SK-N-SH (cell line): ENCODE measurements around the gene GNG3. TPM values are rescaled to one million over a fixed set of nuclear protein-coding genes. Genes with fewer than 3 reads are reported as not detected.

Source experiments
- CTCF ChIA-PET: fragments of 300-600, 350-600 bp; formaldehyde crosslinking; extraction: SDS; loops from one replicate; lab custom pipeline; 2021; lab: Yijun Ruan, JAX
- POLR2A ChIA-PET: fragments of 350-600 bp; sonication (Branson Sonifier 250); formaldehyde crosslinking; extraction: SDS; loops from one replicate; lab custom pipeline; 2020; ENCODE audit warnings: antibody characterized with exemption, inconsistent platforms; lab: Yijun Ruan, JAX
- DNase-seq: peaks from one replicate; pipeline ENCODE4 v3.0.0; 2012
- H2AFZ ChIP-seq: fragments of 200-600 bp; sonication (generic); 2 replicates; pipeline ENCODE4 v1.8.1; 2016; ENCODE audit warnings: antibody characterized with exemption, mild to moderate bottlenecking, low read depth
- H3F3A ChIP-seq: fragments of 200-600 bp; sonication (generic); replicated peaks from 2 replicates; pipeline ENCODE3; 2016; ENCODE audit warnings: antibody characterized with exemption, mild to moderate bottlenecking; ENCODE audit not compliant: insufficient read depth
- H3K27ac ChIP-seq, 2 experiments: fragments of 200-500 bp in 1 of 2; fragments of 200-600 bp in 1 of 2; sonication (Bioruptor generic) in 1 of 2; sonication (generic), shearing (Covaris generic) in 1 of 2; 2 replicates each; pipeline versions ENCODE4 v1.5.1 to v1.6.1; 2014 to 2016; ENCODE audit warnings: low read depth in 2 of 2, inconsistent platforms in 1 of 2, low read length in 1 of 2, mild to moderate bottlenecking in 1 of 2, mixed read lengths in 1 of 2
- H3K27me3 ChIP-seq: fragments of 200-600 bp; sonication (generic), shearing (Covaris generic); 2 replicates; pipeline ENCODE4 v1.6.1; 2016; ENCODE audit warnings: mixed run types; ENCODE audit not compliant: insufficient read depth
- H3K36me3 ChIP-seq, 2 experiments: fragments of 200-500 bp in 1 of 2; fragments of 200-600 bp in 1 of 2; sonication (Bioruptor generic) in 1 of 2; sonication (generic) in 1 of 2; replicated peaks in 1 of 2; 2 replicates each; pipeline versions ENCODE3 to v1.5.1; 2014 to 2016; ENCODE audit warnings: low read length in 1 of 2, mild to moderate bottlenecking in 1 of 2; ENCODE audit not compliant: insufficient read depth in 2 of 2, control insufficient read depth in 1 of 2
- H3K4me1 ChIP-seq, 2 experiments: fragments of 200-500 bp in 1 of 2; fragments of 200-600 bp in 1 of 2; sonication (Bioruptor generic) in 1 of 2; sonication (generic), shearing (Covaris generic) in 1 of 2; 2 replicates each; pipeline versions ENCODE4 v1.5.1 to v1.6.1; 2014 to 2016; ENCODE audit warnings: low read depth in 1 of 2, low read length in 1 of 2, mixed run types in 1 of 2; ENCODE audit not compliant: insufficient read depth in 2 of 2, control insufficient read depth in 1 of 2
- H3K4me2 ChIP-seq: fragments of 200-600 bp; sonication (generic), shearing (Covaris generic); 2 replicates; pipeline ENCODE4 v1.6.1; 2017; ENCODE audit warnings: mixed run types
- H3K4me3 ChIP-seq, 2 experiments: fragments of 200-500 bp in 1 of 2; fragments of 200-600 bp in 1 of 2; sonication (Bioruptor generic) in 1 of 2; sonication (generic), shearing (Covaris generic) in 1 of 2; 2 replicates each; pipeline versions ENCODE4 v1.5.1 to v1.8.1; 2014 to 2016; ENCODE audit warnings: low read depth in 2 of 2, inconsistent platforms in 1 of 2, low read length in 1 of 2, mild to moderate bottlenecking in 1 of 2, mixed read lengths in 1 of 2, moderate library complexity in 1 of 2
- H3K79me2 ChIP-seq: fragments of 200-600 bp; sonication (generic); 2 replicates; pipeline ENCODE4 v1.8.1; 2017; ENCODE audit warnings: mild to moderate bottlenecking; ENCODE audit not compliant: insufficient read depth
- H3K9ac ChIP-seq: fragments of 200-600 bp; sonication (generic); 2 replicates; pipeline ENCODE4 v1.6.1; 2017; ENCODE audit warnings: mixed run types
- H3K9me2 ChIP-seq: fragments of 200-600 bp; sonication (generic); 2 replicates; pipeline ENCODE4 v1.6.1; 2017; ENCODE audit warnings: mixed run types
- H3K9me3 ChIP-seq: fragments of 200-600 bp; sonication (generic); 2 replicates; pipeline ENCODE4 v1.6.1; 2017; ENCODE audit warnings: mixed run types, mild to moderate bottlenecking, moderate library complexity
- H4K20me1 ChIP-seq: fragments of 200-600 bp; sonication (generic); 2 replicates; pipeline ENCODE4 v1.6.1; 2017; ENCODE audit warnings: mild to moderate bottlenecking, mixed run types; ENCODE audit not compliant: insufficient read depth
- CTCF ChIP-seq: fragments of 200-600 bp; sonication (generic); IDR thresholded peaks from 2 replicates; pipeline ENCODE4 v1.6.1; 2017; ENCODE audit warnings: antibody characterized with exemption, mild to moderate bottlenecking, moderate library complexity
- EZH2phosphoT487 ChIP-seq: fragments of 200-600 bp; sonication (generic); IDR thresholded peaks from 2 replicates; pipeline ENCODE4 v1.6.1; 2017; ENCODE audit warnings: low read depth, mixed run types, mild to moderate bottlenecking, antibody characterized with exemption, moderate library complexity, borderline replicate concordance
- FOXJ3 ChIP-seq: sonication (generic); formaldehyde crosslinking; IDR thresholded peaks from 2 replicates; pipeline ENCODE4 v1.5.1; 2020; ENCODE audit warnings: mild to moderate bottlenecking, missing genetic modification reagents
- IRF3 ChIP-seq: fragments of 150-350 bp; IDR thresholded peaks from 2 replicates; pipeline ENCODE4 v1.6.1; 2016; ENCODE audit warnings: mild to moderate bottlenecking, low read depth, low read length
- JUND ChIP-seq: IDR thresholded peaks from 2 replicates; pipeline ENCODE4 v1.4.0; 2012
- MAX ChIP-seq: IDR thresholded peaks from 2 replicates; pipeline ENCODE4 v1.4.0; 2012; ENCODE audit warnings: low read depth
- MEF2A ChIP-seq: IDR thresholded peaks from 2 replicates; pipeline ENCODE4 v1.4.0; 2012; ENCODE audit warnings: low read depth, borderline replicate concordance
- MXI1 ChIP-seq: IDR thresholded peaks from 2 replicates; pipeline ENCODE4 v1.6.1; 2012; ENCODE audit warnings: mild to moderate bottlenecking, low read depth, low read length, improper control_type of control experiment
- NRF1 ChIP-seq: IDR thresholded peaks from 2 replicates; pipeline ENCODE4 v1.6.1; 2012; ENCODE audit warnings: low read depth, mild to moderate bottlenecking, low read length
- REST ChIP-seq: IDR thresholded peaks from 2 replicates; pipeline ENCODE4 v1.6.1; 2012; ENCODE audit warnings: mild to moderate bottlenecking, low read depth, low read length, moderate library complexity
- SIN3A ChIP-seq: IDR thresholded peaks from 2 replicates; pipeline ENCODE4 v1.6.1; 2012; ENCODE audit warnings: low read depth, mild to moderate bottlenecking, low read length, moderate library complexity, borderline replicate concordance
- SMC3 ChIP-seq: IDR thresholded peaks from 2 replicates; pipeline ENCODE4 v1.6.1; 2012; ENCODE audit warnings: low read depth, low read length, improper control_type of control experiment
- USF2 ChIP-seq: fragments of 150-350 bp; IDR thresholded peaks from 2 replicates; pipeline ENCODE4 v1.6.1; 2017; ENCODE audit warnings: antibody characterized with exemption, low read length, low read depth, borderline replicate concordance
- YY1 ChIP-seq: IDR thresholded peaks from 2 replicates; pipeline ENCODE4 v1.4.0; 2012; ENCODE audit warnings: low read depth, mild to moderate bottlenecking
- WGBS: methylation state at CpG from one replicate; pipeline ENCODE4 v1.1.6; 2017; ENCODE audit warnings: low lambda C conversion rate; 5-methylcytosine and 5-hydroxymethylcytosine counted together
- polyA plus RNA-seq, 3 experiments: library from polyadenylated mRNA; depleted of rRNA; stranded (reverse); fragments of >200 nt; gene quantifications; 2 replicates each; pipeline ENCODE4 v1.2.3, GENCODE V29; 2012

Gene GNG3
- polyA plus RNA-seq, 1 of the 3 experiments (the other 2 are of a cell fraction), result 0.16 TPM

- TF ChIP-seq IRF3 (no peak), REST (peak; percentile 70; the same call in 1 of the 2 replicates), SIN3A (peak; percentile 69; the same call in 1 of the 2 replicates), CTCF (no peak), NRF1 (no peak), FOXJ3 (CRISPR knock-in tag) (no peak)
Measured at GRCh38 chr11:62678770-62679696, 28.4 kb upstream of the GNG3 start, which contains the start of gene UBXN1 (continued).

GRCh38 chr11:62680825-62681240, 26.6 kb upstream of the GNG3 start:
- H3K9me3 ChIP-seq, result no peaks in the 10 kb centered on the region
- H4K20me1 ChIP-seq, result no peaks in the 10 kb centered on the region
- no peak overlapping the region for H3K9ac ChIP-seq
- peak; percentile 71 for DNase-seq
- peak overlapping the region; percentile 79 for H2AFZ ChIP-seq
- H3F3A ChIP-seq, result peaks cover 30% of the 10 kb centered on the region
- ChIA-PET CTCF (interaction anchor here (0.6 to 3.7 kb wide), 26 partner anchors 8 to 301 kb away, joined by 3 to 31 read pairs (median 4); partner anchors contain the start of genes B3GAT3, C11orf98, CSKMT and EML3), POLR2A (interaction anchor here (0.6 to 2.0 kb wide), 8 partner anchors 9 to 160 kb away, joined by 3 to 11 read pairs (median 4); partner anchors contain the start of genes C11orf98, CSKMT, LBHD1 and UQCC3)
- H3K79me2 ChIP-seq, result peaks cover 32% of the 10 kb centered on the region
- H3K4me2 ChIP-seq, result no peak overlapping the region
- peaks cover 11 to 15% of the 10 kb centered on the region in 2 experiments; a peak in 3 of 4 replicates for H3K4me1 ChIP-seq
- H3K9me2 ChIP-seq, result no peaks in the 10 kb centered on the region
- peaks cover 17 to 19% of the 10 kb centered on the region in 2 experiments for H3K36me3 ChIP-seq
- H3K27me3 ChIP-seq, result no peaks in the 10 kb centered on the region
- no peak overlapping the region for H3K4me3 ChIP-seq
- 52% methylated on average over 4 of the region's 4 CpGs for WGBS
- peak overlapping the region; percentile 18 to 52; a peak in 2 of 4 replicates for H3K27ac ChIP-seq
- TF ChIP-seq YY1 (no peak), MXI1 (no peak), USF2 (no peak), CTCF (peak; percentile 64), MEF2A (no peak), JUND (no peak), EZH2phosphoT487 (no peak), MAX (no peak), SMC3 (peak; percentile 50), IRF3 (no peak), FOXJ3 (CRISPR knock-in tag) (no peak)
